GM21447 (cell line): ENCODE data around the gene UGT1A7.
"Not testable (repeated sequence)": the region's sequence is repeated elsewhere in the genome, so short reads cannot be mapped to it uniquely, and the experiment has no call there.

Experiments used
- ATAC-seq: cut with Tn5 transposase; IDR thresholded peaks from one replicate; pipeline ENCODE4 v1.9.1; 2021; ENCODE audit not compliant: unreplicated experiment

Gene UGT1A7

DNA sequence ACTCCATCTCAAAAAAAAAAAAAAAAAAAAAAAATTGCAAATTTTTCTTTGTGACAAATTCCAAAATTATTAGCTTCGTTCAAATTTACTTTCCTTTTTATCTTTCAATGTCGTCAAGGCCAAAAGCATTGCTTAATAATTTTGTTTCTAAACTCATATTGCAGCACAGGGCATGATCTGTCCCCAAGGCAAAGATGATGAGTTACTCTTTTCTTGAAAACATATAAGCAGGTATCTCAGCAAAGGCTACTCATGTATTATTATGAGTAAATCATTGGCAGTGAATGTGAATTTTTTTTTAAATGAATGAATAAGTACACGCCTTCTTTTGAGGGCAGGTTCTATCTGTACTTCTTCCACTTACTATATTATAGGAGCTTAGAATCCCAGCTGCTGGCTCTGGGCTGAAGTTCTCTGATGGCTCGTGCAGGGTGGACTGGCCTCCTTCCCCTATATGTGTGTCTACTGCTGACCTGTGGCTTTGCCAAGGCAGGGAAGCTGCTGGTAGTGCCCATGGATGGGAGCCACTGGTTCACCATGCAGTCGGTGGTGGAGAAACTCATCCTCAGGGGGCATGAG lies at the start of gene UGT1A7:
TSS of gene UGT1A7 (plus strand) at position 381 of the 579 bp plus-strand sequence. CDS start at position 418, 37 bp downstream.
- ATAC-seq, result no peak

DNA sequence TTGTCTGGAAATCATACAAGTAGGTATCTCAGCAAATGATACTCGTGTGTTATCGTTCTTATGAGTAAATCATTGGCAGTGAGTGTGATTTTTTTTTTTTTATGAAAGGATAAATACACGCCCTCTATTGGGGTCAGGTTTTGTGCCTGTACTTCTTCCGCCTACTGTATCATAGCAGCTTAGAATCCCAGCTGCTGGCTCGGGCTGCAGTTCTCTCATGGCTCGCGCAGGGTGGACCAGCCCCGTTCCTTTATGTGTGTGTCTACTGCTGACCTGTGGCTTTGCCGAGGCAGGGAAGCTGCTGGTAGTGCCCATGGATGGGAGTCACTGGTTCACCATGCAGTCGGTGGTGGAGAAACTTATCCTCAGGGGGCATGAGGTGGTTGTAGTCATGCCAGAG lies 45.4 kb upstream of the UGT1A7 start, which contains the start of gene UGT1A10:
TSS of gene UGT1A10 (plus strand) at position 143 of the 400 bp plus-strand sequence. CDS start at position 218, 75 bp downstream.
- ATAC-seq, result not testable (repeated sequence)

DNA sequence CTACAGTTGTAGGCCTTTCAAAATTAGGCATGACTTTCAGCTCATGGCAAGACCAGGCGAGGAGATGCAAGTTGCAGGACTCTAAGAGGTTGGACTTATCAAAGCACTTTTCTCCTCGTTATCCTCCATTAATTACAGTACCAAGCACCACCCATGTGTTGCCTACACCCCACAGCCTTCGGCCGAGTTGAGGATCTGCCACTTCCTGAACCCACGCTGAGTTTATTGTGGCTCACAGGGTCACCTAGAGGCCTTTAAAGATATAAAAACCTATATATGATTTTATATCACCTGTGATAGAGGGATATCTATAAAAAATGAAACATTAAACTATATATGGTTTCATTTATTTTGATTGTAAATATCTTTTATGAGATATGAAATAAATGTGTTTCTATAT lies 42.9 kb upstream of the UGT1A7 start:
- no peak for ATAC-seq

DNA sequence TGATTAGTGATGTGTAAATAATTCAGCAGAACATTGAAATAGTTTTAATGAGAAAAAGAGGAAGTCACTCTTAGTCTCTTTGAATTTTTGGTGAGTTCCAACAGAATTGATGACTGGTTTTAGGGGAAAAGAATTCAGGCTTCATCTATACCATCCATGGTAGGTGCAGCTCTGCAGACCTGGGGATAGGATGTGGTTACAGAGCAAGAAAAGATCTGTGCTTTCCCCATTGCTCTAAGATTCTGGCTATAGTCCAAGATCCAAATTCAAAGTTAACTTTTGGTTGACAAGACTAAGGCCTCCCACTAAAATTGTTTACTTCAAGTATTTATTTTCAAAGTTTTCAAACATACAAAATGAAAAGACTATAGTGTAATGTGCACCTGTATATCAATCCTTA lies 41.8 kb upstream of the UGT1A7 start:
- no peak for ATAC-seq

DNA sequence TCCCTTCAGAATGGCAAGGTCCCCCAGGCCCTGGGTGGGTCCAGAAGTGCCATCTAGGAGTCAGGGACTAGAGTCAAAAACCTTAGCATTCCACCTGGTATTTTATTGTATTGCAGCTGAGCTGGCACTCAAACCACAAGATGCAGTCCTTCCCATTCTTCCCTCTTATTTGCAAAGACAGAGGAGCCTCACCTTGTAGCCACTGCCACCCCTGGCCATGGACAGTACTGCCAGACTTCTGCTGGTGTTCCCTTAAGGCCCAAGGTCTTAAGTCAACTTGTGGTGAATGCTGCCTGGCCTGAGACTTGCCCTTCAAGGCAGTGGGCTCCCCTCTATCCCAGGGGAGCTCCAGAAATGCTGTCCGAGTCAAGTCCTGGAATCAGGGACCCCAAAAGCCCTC lies 38.6 kb upstream of the UGT1A7 start:
- ATAC-seq, result no peak

DNA sequence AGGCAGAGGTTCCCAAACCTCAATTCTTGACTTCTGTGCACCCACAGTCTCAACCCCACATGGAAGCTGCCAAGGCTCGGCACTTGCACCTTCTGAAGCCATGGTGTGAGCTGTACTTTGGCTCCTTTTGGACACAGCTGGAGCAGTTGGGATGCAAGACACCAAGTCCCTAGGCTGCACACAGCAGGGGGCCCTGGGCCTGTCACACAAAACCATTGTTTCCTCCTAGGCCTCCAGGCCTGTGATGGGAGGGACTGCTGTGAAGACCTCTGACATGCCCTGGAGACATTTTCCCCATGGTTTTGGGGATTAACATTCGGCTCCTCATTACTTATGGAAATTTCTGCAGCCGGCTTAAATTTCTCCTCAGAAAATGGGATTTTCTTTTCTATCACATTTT lies 35.7 kb upstream of the UGT1A7 start:
- not testable (repeated sequence) for ATAC-seq

DNA sequence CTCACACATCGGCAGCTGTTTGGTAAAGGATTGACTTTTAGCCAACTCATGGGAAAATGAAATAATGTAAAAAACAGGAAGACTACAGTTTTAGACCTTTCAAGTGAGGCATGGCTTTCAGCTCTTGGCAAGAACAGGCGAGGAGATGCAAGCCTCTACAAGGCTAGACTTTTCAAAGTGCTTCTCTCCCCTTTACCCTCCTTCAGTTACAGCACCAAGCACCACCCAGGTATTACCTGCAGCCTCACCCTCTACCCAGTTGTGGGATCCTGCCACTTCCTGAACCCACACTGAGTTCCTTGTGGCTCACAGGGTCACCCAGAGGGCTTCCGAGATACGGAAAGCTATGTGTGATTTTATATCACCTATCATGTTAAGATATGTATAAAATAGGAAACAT lies 30.7 kb upstream of the UGT1A7 start:
- ATAC-seq, result no peak

DNA sequence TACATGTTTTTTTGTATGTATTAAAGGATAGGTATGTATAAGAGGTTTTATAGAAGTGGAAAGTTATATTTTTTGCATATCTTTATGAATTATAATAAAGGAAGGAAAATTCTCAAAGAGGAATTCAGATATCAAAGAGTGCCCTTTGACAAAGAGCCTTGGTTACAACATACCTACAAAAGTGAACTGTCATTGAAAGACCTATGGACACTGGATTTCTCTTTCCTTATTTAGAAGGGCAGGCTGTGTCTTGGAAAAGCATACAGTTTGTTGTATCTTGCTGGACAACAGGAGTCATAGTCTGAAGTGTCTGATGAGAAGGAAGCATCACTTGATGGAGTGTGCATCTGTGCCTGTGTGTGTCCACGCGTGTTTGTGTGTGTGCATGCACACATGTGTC lies 30.3 kb upstream of the UGT1A7 start:
- no peak for ATAC-seq

DNA sequence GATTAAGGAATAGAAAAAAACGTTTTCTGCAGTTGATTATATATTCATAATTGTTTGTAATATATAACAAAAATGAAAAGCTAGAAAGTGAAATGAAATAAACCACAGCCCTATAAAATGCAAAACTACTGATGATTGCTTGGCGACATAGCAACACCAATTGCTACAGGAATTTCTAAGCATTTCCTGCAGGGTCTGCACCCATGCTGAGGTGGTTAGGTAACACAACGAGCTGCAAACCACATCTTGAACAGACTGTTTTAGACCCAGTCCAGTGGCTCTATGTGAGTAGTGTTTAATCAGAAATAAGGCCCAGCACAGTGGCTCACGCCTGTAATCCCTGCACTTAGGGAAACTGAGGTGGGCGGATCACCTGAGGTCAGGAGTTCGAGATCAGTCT lies 27.2 kb upstream of the UGT1A7 start:
- ATAC-seq, result no peak

DNA sequence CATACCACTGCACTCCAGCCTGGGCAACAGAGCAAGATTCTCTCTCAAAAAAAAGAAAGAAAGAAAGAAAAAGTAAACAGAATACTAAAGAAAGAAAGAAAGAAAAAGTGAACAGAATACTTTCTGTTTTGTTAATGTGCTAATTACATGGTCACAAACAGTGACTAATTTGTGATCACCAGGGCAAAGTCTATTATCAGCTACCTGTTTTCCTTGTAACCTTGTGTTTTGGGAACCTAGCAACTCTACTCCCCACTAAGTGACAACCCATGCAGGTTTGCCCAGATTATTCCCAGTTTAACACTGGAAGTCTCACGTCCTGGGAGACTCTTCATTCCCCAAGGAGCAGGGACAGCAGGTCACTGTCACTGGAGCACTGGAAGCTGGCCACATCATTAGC lies 26.7 kb upstream of the UGT1A7 start:
- no peak for ATAC-seq

DNA sequence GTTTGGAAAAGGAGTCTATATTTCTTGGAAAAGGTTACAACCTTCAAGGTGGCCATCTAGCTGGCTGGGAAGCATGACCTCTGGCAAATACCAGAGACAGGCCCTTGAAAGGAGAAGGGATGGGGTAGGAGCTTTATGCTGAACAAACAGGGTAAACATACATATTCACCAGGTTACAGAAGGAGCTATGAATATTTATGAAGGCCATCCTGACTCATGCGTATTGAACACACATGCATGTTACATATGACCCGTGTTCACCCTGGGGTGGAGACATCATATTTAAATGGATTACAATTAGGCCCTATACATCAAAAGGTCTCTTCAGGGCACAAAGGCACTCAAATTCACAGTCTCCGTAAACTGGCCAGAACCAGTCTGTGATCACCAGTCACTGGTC lies 25.8 kb upstream of the UGT1A7 start:
- ATAC-seq, result not testable (repeated sequence)

DNA sequence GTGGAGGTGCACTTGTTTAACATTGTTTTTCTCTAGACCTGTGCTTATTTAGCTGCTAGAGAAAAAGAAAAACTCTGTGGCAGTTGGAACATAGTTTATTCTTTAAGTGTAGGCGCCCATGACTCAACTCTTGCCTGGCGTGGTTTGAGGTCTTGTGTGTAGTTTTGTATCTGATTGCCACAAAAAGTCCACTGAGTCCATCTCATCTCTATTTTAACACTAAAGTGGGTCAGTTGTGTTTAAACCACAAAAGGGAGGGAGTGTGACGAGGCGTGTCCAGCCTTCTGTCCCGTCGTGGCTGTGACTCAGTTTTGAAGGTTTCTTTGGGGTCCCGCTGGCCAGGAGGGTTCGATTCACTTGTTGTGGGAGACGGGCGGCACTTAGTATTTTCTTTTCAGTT lies 25.3 kb upstream of the UGT1A7 start:
- no peak for ATAC-seq

DNA sequence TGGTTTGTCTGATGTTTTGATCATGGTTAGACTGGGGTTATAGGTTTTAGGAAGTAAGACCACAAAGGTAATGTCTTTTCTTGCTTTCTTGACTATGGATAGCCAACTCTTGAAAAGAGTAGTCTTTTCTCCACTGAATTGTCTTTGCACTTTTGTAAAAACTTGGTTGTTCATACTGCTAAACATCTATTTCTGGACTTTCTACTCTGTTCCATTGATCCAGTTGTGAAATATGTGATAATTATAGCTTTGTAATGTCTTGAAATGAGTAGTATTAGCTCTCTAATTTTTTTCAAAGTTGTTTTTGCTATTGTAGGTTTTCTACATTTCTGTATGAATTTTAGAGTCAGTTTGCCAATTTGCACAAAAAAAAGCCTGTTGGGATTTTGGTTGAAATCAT lies 23.1 kb upstream of the UGT1A7 start:
- ATAC-seq, result no peak

DNA sequence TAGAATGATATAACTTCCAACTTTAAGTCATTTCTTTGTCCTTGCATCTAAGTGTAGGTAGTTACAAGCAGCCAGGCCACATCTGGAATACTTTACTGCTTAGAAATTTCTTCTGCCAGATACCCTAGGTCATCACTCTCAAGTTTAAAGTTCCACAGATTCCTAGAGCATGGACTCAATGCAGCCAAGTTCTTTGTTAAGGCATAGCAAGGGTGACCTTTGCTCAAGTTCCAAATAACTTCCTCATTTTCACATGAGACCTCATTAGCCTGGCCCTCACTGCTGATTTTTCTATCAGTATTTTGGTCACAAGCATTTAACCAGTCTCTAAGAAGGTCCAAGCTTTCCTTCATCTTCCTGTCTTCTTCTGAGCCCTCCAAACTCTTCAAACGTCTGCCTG lies 17.8 kb upstream of the UGT1A7 start:
- no peak for ATAC-seq

DNA sequence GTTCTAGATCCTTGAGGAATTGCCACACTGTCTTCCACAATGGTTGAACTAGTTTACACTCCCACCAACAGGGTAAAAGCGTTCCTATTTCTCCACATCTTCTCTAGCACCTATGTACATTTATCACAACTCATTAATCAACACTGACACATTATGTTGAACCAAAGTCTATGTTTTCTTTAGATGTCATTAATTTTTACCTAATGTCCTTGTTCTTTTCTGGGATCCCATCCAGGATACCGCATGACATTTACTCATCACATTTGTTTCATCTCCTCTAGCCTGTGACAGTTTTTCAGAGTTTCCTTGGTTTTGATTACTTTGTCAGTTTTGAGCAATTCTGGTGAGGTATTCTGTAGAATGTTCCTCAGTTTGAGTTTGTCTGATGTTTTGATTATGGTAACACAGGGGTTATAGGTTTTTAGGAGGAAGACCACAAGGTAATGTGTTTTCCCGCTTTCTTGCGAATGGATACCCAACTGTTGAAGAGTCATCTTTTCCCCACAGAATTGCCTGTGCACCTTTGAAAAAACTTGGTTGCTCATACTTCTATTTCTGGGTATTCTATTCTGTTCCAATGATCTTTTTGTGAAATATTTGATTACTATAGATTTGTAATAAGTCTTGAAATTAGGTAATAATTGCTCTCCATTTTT lies 13.0 kb upstream of the UGT1A7 start:
- no peak for ATAC-seq

DNA sequence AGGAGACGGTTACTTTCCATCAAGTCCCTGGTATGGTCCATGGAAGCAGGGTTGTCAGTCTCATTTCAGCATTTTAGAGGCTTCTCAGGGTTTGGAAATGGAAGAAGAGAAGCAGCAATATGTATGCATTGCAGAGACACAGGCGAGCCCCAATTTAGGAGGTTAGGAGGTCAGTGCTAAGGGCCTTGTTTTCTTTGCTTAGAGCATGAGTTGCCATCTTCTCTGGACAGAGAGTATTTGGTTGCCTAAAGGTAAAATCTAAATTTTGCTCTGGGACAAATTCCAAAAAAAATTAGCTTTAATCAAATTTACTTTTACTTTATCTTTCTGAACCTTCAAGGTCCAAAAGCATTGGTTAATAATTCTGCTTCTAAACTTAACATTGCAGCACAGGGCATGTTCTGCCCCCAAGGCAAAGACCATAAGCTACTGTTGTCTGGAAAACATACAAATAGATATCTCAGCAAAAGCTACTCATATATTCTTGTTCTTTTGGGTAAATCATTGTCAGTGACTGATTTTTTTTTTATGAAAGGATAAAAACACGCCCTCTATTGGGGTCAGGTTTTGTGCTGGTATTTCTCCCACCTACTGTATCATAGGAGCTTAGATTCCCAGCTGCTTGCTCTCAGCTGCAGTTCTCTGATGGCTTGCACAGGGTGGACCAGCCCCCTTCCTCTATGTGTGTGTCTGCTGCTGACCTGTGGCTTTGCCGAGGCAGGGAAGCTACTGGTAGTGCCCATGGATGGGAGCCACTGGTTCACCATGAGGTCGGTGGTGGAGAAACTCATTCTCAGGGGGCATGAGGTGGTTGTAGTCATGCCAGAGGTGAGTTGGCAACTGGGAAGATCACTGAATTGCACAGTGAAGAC lies 10.2 kb upstream of the UGT1A7 start, which contains the start of gene UGT1A9:
TSS of gene UGT1A9 (plus strand) at position 609 of the 872 bp plus-strand sequence. CDS start at position 646, 37 bp downstream.
- ATAC-seq, result no peak

DNA sequence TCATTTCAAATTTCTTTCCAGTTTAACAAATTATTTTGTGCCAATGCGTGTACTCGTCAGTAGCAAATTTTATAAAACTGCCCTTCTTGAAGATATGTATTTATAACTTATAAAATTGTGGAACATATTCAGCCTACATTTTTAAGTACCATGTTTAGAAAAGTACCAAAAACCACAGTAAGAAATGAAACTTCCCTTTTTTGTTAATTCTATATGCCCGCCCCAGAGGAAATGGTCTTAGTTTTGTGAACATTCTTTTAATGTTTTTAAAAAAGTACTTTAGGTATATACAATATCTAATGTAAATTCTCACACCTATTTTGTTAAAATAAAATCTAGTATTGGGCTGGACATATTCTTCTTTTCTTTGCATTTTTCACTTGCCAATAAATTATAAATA lies 8.8 kb upstream of the UGT1A7 start:
- no peak for ATAC-seq

DNA sequence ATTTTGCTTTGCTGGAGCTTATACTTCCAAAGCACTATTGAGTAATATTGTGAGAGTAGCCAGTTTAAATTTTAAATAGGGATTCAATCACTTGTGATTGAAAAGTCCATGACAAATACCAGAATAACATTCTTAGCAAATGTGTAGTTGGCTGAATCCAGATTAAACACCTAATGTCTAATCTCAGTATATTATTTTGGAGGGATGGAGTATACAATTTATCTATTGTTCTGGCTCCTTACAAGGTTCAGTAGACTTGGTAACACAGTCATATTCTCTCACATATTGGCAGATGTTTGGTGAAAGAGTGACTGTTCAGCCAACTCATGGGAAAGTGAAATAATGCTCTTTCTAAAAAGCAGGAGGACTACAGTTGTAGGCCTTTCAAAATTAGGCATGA lies 7.8 kb upstream of the UGT1A7 start:
- no peak for ATAC-seq

DNA sequence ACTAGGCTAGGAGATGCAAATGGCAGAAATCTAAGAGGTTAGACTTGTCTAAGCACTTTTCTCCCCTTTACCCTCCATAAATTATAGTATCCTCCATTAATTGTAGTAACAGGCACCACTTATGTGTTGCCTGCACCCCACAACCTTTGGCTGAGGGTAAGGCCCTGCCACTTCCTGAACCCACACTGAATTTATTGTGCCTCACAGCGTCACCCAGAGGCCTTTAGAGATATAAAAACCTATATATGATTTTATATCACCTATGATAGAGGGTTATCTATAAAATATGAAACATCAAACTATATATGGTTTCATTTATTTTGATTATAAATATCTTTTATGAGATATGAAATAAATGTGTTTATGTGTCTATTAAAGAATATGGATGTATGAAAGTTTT lies 7.4 kb upstream of the UGT1A7 start:
- no peak for ATAC-seq

DNA sequence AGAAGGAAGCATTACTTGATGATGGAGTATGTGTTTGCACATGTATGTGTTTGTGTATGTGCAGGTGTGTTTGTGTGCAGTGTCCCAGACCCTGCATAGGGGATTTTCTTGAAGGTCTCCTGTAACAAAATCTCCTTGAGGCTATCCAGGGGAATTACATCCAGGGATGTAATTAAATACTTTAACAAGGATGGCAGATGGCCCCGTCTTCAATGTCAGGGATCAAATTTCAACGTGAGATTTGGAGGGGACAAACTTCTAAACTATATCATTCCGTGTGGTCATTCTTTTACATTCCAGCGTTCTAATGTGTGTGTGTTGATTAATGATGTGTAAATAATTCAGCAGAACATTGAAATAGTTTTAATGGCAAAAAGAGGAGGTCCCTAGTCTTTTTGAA lies 6.7 kb upstream of the UGT1A7 start:
- ATAC-seq, result no peak

DNA sequence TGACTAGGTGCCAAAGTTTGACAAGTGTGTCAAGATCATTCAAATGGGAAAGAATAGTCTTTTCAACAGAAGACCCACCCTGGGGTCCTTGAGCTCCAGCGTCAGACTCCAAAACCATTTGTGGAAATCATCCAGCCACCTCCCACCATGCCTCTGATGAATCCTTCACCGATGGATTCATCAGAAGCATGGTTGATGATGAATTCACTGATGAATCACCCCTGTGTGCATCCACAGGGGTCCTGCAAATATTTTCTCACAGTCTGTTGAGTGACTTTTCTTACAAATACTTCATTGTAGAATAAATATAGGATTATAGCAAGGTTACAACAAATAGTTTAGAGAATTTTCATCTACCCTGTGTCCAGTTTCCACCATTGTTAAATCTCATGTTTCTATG lies 5.7 kb upstream of the UGT1A7 start:
- ATAC-seq, result no peak

DNA sequence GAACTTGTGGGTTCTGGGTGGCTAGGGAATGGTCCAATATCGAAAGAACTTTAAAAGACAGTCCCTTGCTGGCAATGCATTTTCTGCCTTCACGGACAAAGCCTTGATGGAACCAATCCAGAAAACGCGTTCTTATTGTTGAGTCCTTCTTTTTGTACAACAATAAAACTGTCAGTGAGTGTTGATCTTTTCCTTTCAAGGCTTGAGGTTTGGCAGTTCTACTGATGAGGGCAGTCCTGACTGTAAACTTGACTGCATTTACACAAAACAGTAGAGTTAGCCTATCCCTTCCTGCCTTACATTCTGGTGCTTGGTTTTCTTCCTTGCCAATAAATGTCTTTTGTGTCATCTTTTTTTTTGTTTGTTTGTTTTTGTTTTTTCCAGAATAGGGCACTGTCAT lies 2.5 kb upstream of the UGT1A7 start:
- no peak for ATAC-seq
